D721Med (cell line): Measurements from ENCODE around the gene RUNDC3A.

ENCODE experiments used
- DNase-seq: peaks from one replicate; pipeline ENCODE4 v3.0.0; 2011; ENCODE audit warnings: low spot score; ENCODE audit not compliant: insufficient read length
- FAIRE-seq: peaks from 2 replicates; lab custom pipeline; 2011; peaks lifted over from hg19 to GRCh38; lab: Jason Lieb, UNC
- CTCF ChIP-seq: IDR thresholded peaks from 2 replicates; pipeline ENCODE4 v1.5.1; 2012; ENCODE audit warnings: mild to moderate bottlenecking, control low read depth; ENCODE audit not compliant: insufficient read depth; ENCODE audit errors: missing control alignments

Gene RUNDC3A

DNA sequence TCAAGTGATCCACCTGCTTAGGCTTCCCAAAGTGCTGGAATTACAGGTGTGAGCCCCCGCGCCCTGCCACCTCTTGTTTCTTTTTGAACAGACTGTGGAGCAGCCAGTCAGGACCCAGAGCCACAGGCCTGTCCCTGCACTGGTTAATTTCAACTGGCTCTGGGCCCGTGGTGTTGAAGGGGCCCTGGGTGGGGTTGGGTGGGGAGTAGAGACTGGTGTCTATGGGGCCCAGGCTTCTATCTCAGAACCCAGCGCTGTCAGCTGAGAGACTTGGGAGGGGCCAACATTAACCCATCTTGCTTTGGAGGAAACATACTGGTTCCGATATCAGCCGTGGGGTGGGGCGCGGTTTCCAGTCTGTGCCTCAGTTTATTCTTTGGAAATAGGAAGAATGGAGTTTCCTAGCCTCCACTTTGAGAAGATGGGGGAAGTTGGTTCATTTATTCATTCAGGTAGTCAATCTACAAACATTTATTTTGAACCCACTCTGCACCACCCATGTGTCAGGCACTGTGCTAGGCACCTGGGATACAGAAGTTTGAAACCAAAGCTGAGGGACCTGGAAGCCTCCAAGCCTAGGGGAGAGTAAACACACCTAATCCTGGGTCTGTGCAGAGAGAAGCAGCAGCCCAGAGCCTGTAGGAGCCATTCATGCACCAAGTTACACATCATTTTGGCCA, 24.9 kb upstream of the RUNDC3A start:
- DNase-seq (no peak), FAIRE-seq (no peak)
- no peak for TF ChIP-seq CTCF

- FAIRE-seq, result no peak
- TF ChIP-seq CTCF, result no peak
- no peak for DNase-seq
Observed at GRCh38 chr17:44284024-44284400, 24.4 kb upstream of the RUNDC3A start.

DNA sequence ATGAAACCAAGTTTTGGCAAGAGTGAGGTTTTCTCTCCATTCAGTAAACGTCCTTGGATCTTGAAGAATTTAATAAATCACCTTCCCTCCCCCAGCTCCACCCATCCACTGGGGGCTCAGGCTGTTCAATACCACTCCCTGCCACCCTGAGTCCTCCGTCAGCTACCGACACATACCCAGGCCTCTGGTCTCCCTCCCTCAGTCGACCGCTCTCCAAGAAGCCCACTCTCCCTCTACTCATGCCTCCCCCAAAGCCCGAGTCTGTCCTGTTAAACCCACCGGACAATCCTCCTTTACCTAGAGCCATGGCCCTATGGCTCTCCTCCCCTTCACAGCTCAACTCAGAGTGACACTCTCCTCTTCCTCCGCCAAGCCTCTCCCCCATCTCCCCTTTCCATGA, 20.8 kb upstream of the RUNDC3A start:
- FAIRE-seq, result no peak
- no peak for TF ChIP-seq CTCF
- DNase-seq, result no peak

- FAIRE-seq (no peak), DNase-seq (no peak)
- no peak for TF ChIP-seq CTCF
Observed at GRCh38 chr17:44293509-44294226, 14.7 kb upstream of the RUNDC3A start.

DNA sequence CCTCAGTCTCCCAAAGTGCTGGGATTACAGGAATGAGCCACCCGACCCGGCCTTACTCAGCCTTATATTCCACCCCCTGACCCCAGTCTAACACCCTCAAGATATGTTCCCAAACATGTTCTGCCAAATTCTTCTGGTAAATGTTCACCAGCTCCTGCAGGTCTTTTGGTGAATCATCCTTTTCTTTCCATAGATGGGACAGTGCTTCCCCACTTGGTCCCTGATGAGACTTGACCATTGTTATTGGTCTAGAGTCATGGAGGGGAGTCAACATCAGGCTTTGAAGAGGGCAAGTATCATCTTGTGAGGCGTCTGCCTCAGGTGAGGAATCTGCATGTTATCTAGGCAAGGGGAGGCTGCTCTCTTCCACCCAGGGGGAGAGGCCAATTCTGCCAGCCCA, 10.4 kb upstream of the RUNDC3A start:
- no peak for DNase-seq
- no peak for FAIRE-seq
- TF ChIP-seq CTCF, result no peak

DNA sequence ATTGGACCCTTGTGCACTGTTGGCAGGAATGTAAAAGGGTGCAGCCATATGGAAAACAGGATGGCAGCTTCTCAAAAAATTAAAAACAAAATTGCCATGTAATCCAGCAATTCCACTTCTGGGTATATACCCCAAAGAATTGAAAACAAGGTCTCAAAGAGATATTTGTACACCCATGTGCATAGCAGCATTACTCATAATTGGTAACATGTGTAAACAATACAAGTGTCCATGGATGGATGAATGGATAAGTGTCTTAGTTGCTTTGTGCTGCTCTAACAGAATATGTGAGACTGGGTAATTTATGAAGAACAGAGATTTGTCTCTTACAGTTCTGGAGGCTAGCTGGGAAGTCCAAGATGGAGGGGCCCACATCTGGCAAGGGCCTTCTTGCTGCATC, 3.8 kb upstream of the RUNDC3A start:
- no peak for DNase-seq
- no peak for TF ChIP-seq CTCF
- FAIRE-seq, result no peak

- TF ChIP-seq CTCF, result no peak
- DNase-seq (peak; percentile 80), FAIRE-seq (no peak)
Observed at GRCh38 chr17:44307387-44308186, 814 bp upstream of the RUNDC3A start.
